BLaER1 treated with 17β-estradiol and CSF1 and Interleukin-3, amounts not matched to agents 10 nM and 100 nM (cell line): ENCODE measurements around the gene RHBDL1.
A peak's percentile ranks its signal among the peaks of the same experiment; 100 is the strongest.

ENCODE experiments used
- H3K27ac ChIP-seq, 11 experiments: shearing (Covaris generic); formaldehyde crosslinking; 2 replicates each; pipeline ENCODE4 v1.8.1; 2022
- H3K27me3 ChIP-seq, 11 experiments: shearing (Covaris generic); formaldehyde crosslinking; 2 replicates each; pipeline ENCODE4 v1.8.1; 2022
- H3K36me3 ChIP-seq, 11 experiments: shearing (Covaris generic); formaldehyde crosslinking; 2 replicates each; pipeline ENCODE4 v1.8.1; 2022
- H3K4me1 ChIP-seq, 10 experiments: shearing (Covaris generic); formaldehyde crosslinking; 2 replicates each; pipeline ENCODE4 v1.8.1; 2022
- H3K4me2 ChIP-seq, 11 experiments: shearing (Covaris generic); formaldehyde crosslinking; 2 replicates each; pipeline ENCODE4 v1.8.1; 2022
- H3K4me3 ChIP-seq, 10 experiments: shearing (Covaris generic); formaldehyde crosslinking; 2 replicates each; pipeline ENCODE4 v1.8.1; 2022
- H3K9ac ChIP-seq, 11 experiments: shearing (Covaris generic); formaldehyde crosslinking; 2 replicates each; pipeline ENCODE4 v1.8.1; 2022
- H3K9me3 ChIP-seq, 11 experiments: shearing (Covaris generic); formaldehyde crosslinking; replicated peaks in 1 of 11; 2 replicates each; pipeline ENCODE4 v1.8.1; 2022
- H4K20me1 ChIP-seq, 11 experiments: shearing (Covaris generic); formaldehyde crosslinking; 2 replicates each; pipeline ENCODE4 v1.8.1; 2022
- Cebpa-rat ChIP-seq, 11 experiments: shearing (Covaris generic); IDR thresholded peaks; 2 replicates each; pipeline ENCODE4 v1.8.1; 2022

The RHBDL1 gene

DNA sequence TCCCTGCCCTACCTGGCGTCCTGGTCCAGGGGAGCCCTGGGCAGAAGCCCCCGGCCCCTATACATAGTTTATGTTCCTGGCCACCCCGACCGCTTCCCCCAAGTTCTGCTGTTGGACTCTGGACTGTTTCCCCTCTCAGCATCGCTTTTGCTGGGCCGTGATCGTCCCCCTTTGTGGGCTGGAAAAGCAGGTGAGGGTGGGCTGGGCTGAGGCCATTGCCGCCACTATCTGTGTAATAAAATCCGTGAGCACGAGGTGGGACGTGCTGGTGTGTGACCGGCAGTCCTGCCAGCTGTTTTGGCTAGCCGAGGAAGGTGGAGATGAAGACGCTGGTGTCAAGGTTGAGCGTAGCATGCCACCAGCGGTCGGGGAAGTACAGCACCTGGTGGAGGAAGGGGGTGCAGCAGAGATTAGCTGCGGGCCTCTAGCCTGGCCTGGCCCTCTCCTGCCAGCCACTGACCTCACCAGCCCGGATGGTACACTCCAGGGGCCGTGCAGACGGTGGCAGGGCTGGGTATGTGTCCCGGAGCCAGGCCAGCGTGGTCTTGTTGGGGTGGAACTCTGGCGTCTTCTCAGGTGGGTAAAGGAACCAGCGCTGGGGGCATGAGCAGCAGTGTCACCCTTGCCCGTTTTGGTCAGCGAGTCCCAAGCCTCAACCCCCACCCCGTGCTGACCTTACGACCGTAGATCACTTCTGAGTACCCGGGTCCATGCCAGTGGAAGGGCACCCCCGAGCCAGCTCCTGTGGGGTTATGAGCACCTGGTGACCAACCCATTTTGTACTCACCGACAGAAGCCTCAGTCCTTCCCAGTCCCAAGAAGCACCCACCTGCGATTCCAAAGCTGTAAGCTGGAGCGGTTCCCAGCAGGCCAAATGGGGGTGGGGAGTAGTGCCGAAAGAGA is 7.3 kb downstream of the RHBDL1 start:
- peaks cover 42 to 64% (median 52%) of the 10 kb centered on the region in 10 experiments for H3K4me1 ChIP-seq
- no peaks in the 10 kb centered on the region for H3K27me3 ChIP-seq
- H4K20me1 ChIP-seq = peaks cover 26 to 68% (median 46%) of the 10 kb centered on the region in 11 experiments; a peak in 21 of 22 replicates
- TF ChIP-seq Cebpa-rat (IDR thresholded peaks at IDR 0.05) = no peak
- H3K4me3 ChIP-seq = peak overlapping the region; percentile 64 to 98 (median 81)
- H3K36me3 ChIP-seq = peaks cover 33 to 55% (median 41%) of the 10 kb centered on the region in 11 experiments
- peak overlapping the region in 4 of 11 experiments; percentile 75 to 81 (median 78); a peak in 2 of 22 replicates for H3K27ac ChIP-seq
- peak overlapping the region; percentile 95 to 99 (median 99) for H3K4me2 ChIP-seq
- no peaks in the 10 kb centered on the region for H3K9me3 ChIP-seq
- H3K9ac ChIP-seq = peak overlapping the region; percentile 84 to 96 (median 89); a peak in 21 of 22 replicates

DNA sequence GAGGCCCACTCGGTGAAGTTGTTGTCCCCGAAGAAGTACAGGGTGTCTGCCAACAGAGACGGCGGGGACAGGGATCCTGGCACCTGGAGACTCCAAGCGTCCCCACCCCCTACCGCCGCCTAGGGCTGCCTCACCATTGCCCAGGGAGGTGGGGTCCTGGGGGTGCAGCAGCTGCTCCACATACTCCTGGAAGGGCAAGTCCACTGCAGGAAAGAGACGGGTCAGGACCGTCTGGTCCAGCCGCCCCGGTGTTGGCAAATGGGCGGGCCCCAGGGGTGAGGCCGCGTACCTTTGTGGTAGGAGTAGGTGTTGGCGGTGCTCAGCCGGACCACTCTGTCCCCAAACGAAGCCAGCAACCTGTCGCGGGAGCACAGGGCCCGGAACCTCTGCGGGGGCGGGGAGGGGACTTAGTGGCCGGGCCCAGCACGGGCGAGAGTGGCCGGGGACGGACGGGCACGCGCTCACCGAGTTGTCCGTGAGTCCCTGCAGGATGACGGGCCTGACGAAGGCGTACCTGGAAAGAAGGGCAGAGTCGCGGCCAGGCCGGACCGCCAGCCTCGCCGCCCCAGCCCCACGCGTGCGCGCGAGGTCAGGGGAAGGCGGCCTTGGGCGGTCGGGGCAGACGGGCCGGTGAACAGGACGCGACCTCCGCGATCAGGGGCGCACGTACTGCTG is 8.1 kb downstream of the RHBDL1 start:
- peak overlapping the region; percentile 84 to 96 (median 87) for H3K9ac ChIP-seq
- H3K27me3 ChIP-seq = no peaks in the 10 kb centered on the region
- H3K4me3 ChIP-seq = peak overlapping the region; percentile 64 to 98 (median 80)
- H3K27ac ChIP-seq = peak overlapping the region; percentile 58 to 85 (median 78)
- peak overlapping the region; percentile 95 to 99 (median 99) for H3K4me2 ChIP-seq
- peaks cover 26 to 65% (median 42%) of the 10 kb centered on the region in 11 experiments; a peak in 21 of 22 replicates for H4K20me1 ChIP-seq
- peaks cover 33 to 60% (median 44%) of the 10 kb centered on the region in 11 experiments for H3K36me3 ChIP-seq
- H3K4me1 ChIP-seq = peaks cover 46 to 71% (median 57%) of the 10 kb centered on the region in 10 experiments
- TF ChIP-seq Cebpa-rat (IDR thresholded peaks at IDR 0.05) = no peak
- no peaks in the 10 kb centered on the region for H3K9me3 ChIP-seq

DNA sequence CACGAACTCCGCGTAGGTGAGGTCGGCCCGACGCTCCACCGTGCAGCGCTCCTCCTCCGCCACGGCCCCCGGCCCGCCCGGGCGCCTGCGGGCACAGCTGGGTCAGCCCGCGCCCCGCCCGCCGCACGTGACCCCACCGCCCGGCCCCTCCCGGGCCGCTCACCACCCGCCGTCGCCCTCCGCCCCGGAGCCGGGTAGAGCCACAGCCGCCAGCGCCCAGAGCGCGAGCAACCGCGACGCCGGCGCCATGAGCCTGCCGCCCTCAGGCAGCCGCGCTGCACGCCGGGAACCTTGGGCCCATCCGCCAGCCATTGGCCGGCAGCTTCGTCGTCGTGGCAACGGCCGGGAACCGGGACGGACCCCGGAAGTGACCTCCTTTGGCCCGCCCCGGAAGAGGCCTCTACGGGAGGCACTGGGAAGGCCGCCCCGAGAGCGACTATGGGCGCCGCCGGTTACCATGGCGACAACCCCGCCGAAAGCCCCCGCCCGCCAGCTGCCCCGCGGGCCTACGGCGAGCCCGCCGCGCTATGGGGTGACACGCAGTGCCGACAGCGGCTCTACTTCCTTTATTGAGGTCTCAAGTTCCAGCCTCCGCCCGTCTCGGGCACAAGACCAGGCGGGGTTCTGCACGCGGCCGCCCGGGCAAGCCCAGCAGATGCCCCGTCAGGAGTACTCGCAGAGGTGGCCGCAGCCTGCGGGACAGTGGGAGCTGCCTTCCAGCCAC is 8.8 kb downstream of the RHBDL1 start, which contains the start of gene JMJD8:
Gene JMJD8, minus strand, starts transcription at position 264 of the 724 bp plus-strand sequence. Its CDS starts 15 bp downstream, at position 249.
- H3K36me3 ChIP-seq = peaks cover 33 to 60% (median 44%) of the 10 kb centered on the region in 11 experiments
- peaks cover 26 to 58% (median 36%) of the 10 kb centered on the region in 11 experiments; a peak in 21 of 22 replicates for H4K20me1 ChIP-seq
- peak within 1 kb of the TSS; percentile 95 to 99 (median 99) for H3K4me2 ChIP-seq
- no peak for TF ChIP-seq Cebpa-rat (IDR thresholded peaks at IDR 0.05)
- H3K9ac ChIP-seq = peak within 1 kb of the TSS; percentile 84 to 96 (median 87)
- H3K27me3 ChIP-seq = no peaks in the 10 kb centered on the region
- peaks cover 49 to 72% (median 58%) of the 10 kb centered on the region in 10 experiments for H3K4me1 ChIP-seq
- H3K9me3 ChIP-seq = no peaks in the 10 kb centered on the region
- peak within 1 kb of the TSS; percentile 58 to 85 (median 78) for H3K27ac ChIP-seq
- peak within 1 kb of the TSS; percentile 64 to 98 (median 80) for H3K4me3 ChIP-seq

GRCh38 chr16:684961-685696 is 9.7 kb downstream of the RHBDL1 start:
- peak overlapping the region in 3 of 10 experiments; percentile 11 to 96 (median 90); a peak in 3 of 20 replicates for H3K4me3 ChIP-seq
- no peak overlapping the region for H3K27ac ChIP-seq
- H3K4me1 ChIP-seq = peaks cover 52 to 75% (median 63%) of the 10 kb centered on the region in 10 experiments
- no peaks in the 10 kb centered on the region for H3K9me3 ChIP-seq
- no peaks in the 10 kb centered on the region for H3K27me3 ChIP-seq
- peak overlapping the region in 3 of 11 experiments; percentile 9 to 37 (median 36); a peak in 3 of 22 replicates for H3K9ac ChIP-seq
- peaks cover 26 to 55% (median 36%) of the 10 kb centered on the region in 11 experiments; a peak in 21 of 22 replicates for H4K20me1 ChIP-seq
- H3K4me2 ChIP-seq = peak overlapping the region; percentile 61 to 99 (median 98); a peak in 21 of 22 replicates
- no peak for TF ChIP-seq Cebpa-rat (IDR thresholded peaks at IDR 0.05)
- H3K36me3 ChIP-seq = peaks cover 33 to 60% (median 44%) of the 10 kb centered on the region in 11 experiments

- Histone ChIP-seq H3K4me2 (peak overlapping the region in 3 of 11 experiments; percentile 19 to 99 (median 95); a peak in 3 of 22 replicates), H3K27ac (no peak overlapping the region)
Observed at GRCh38 chr16:685967-686366, 10.5 kb downstream of the RHBDL1 start.

DNA sequence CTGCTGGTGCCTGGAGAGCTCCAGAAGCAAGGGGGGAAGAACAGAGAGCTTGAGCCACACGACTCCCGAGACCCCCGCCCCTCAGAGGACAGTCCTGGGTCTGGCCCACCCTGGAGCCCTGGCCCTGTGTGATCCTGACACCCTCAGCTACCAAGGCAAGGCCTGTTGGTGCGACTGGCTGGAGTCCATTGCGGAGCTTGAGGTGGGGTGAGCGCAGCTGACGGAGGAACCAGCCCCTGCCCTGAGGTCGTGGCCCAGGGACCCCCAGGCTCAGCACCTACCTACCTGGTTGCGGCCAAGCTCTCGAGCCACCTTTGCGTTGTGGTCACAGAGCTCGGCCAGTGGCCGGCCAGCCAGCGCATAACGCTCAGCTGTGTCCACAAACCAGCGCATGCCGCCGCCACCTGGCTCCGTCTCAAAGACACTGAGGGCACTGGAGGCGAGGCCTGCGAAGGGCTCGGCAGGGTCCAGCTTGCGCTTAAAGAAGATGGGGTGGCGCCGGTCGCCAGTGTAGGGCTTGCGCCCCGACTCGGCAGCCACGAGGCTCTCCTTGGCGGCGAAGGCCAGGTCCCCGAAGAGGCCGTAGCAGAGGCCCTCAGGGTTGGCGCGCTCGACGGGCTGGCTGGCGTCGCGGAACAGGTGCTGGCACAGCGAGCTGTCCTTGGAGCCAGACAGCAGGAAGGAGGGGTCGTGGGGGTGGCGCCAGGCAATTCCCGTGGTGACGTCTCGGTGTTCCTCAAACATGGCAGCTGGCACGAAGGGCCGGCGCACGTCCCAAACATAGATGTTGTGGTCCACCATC is 11.2 kb downstream of the RHBDL1 start:
- Histone ChIP-seq H3K4me1 (peaks cover 48 to 75% (median 59%) of the 10 kb centered on the region in 10 experiments), H3K27me3 (peaks cover 6 to 10% (median 9%) of the 10 kb centered on the region in 11 experiments; a peak in 21 of 22 replicates), H4K20me1 (peaks cover 17 to 42% (median 23%) of the 10 kb centered on the region in 11 experiments; a peak in 21 of 22 replicates), H3K9ac (peak overlapping the region in 1 of 11 experiments; percentile 19; a peak in 1 of 22 replicates), H3K9me3 (no peaks in the 10 kb centered on the region), H3K27ac (no peak overlapping the region), H3K36me3 (peaks cover 27 to 55% (median 39%) of the 10 kb centered on the region in 11 experiments), H3K4me2 (peak overlapping the region in 2 of 11 experiments; percentile 19 to 95; a peak in 1 of 22 replicates), H3K4me3 (no peak overlapping the region)
- no peak for TF ChIP-seq Cebpa-rat (IDR thresholded peaks at IDR 0.05)

More at GRCh38 chr16:685967-686366, 10.5 kb downstream of the RHBDL1 start:
- no peak for TF ChIP-seq Cebpa-rat (IDR thresholded peaks at IDR 0.05)
- Histone ChIP-seq H3K4me3 (no peak overlapping the region), H3K36me3 (peaks cover 33 to 60% (median 44%) of the 10 kb centered on the region in 11 experiments), H3K9ac (peak overlapping the region in 2 of 11 experiments; percentile 19 to 27; a peak in 1 of 22 replicates), H3K4me1 (peaks cover 55 to 82% (median 66%) of the 10 kb centered on the region in 10 experiments), H3K27me3 (peaks cover 0 to 3% (median 2%) of the 10 kb centered on the region in 11 experiments; a peak in 15 of 22 replicates), H3K9me3 (no peaks in the 10 kb centered on the region), H4K20me1 (peaks cover 24 to 49% (median 30%) of the 10 kb centered on the region in 11 experiments; a peak in 21 of 22 replicates)

GRCh38 chr16:687499-687898 is 12.0 kb downstream of the RHBDL1 start:
- Histone ChIP-seq H3K9me3 (no peaks in the 10 kb centered on the region), H3K36me3 (peaks cover 19 to 46% (median 31%) of the 10 kb centered on the region in 11 experiments), H3K4me3 (no peak overlapping the region), H3K27ac (no peak overlapping the region), H4K20me1 (peaks cover 8 to 34% (median 14%) of the 10 kb centered on the region in 11 experiments; a peak in 21 of 22 replicates), H3K4me1 (peaks cover 39 to 67% (median 51%) of the 10 kb centered on the region in 10 experiments), H3K27me3 (peaks cover 15 to 18% (median 17%) of the 10 kb centered on the region in 11 experiments), H3K9ac (0 out of 22 replicates have a peak overlapping the region, but pooled peaks of 2 of the 11 experiments have one; percentile 96), H3K4me2 (no peak overlapping the region)
- no peak for TF ChIP-seq Cebpa-rat (IDR thresholded peaks at IDR 0.05)
